GM19193 (cell line): ENCODE data around the gene SPSB3.

Experiments
- POLR2A ChIP-seq: IDR thresholded peaks from 4 replicates; pipeline ENCODE4 v1.6.1; 2011; ENCODE audit not compliant: insufficient read depth, insufficient read length; ENCODE audit errors: extremely low read depth

Gene SPSB3

DNA sequence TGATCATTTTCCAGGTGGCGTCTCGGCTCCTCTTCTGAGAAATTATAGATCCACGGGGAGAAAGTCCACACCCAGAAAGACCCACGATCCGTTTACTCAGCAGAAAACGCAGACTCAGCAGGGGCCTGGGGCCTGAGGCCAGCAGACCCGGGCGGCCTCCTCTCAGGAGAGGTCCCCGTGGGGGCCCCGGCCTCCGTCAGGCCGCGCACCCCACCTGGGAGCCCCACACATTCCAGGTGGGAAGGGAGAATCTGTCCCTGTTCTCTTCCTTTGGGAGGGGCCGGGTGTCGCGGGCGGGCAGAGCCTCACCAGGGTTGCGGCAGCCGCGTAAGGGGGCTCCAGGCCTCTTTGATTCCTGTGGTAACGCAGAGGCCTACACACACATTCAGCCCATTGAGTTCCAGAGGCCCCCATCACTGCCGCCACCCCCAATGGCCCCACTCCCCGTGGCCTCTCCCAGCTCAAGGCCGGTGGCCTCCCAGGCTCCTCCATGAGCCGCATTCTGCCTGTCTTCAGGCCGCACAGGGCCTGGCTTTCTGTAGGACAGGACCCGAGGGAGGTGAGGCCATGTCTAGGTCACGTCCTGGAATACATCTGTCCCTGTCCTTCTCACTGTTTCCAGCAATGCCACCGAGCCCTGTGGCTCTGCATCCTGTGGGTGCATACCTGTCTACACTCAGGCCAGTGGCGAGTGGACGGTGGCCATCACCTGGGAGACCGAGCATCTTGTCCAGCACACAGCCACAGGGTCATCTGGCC is 12.7 kb upstream of the SPSB3 start:
- TF ChIP-seq POLR2A, result no peak

DNA sequence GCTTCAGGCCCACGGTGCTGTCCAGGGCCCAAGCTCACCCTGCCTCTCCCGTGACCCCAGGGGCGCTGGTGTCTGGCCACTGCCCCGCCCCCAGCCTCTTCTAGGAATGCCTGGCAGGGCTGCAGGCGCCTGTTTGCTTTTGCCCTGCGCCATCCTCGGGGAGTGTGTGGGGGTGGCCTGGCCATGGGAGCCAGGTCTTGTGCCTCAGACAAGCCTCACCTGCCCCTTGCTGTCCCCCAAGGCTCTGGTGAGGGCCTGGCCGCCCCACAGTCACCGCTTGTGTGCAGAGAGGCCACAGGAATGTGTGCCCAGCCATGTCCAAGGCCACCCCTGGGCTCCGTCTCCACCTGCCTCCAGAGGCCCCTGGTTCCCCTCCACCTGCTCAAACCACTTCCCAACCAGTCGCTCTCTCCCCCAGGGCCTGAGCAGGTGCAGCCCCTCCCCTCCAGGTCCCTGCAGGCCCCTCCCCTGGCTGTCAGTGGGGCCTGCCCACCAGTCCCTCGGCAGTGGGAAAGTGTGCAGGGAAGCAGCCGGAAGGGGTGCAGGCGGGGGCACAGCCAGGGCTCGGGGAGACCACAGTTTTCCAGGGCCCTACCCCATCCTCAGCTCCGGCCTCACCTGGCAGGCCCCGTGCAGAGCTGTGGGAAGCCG is 12.0 kb upstream of the SPSB3 start:
- no peak for TF ChIP-seq POLR2A

DNA sequence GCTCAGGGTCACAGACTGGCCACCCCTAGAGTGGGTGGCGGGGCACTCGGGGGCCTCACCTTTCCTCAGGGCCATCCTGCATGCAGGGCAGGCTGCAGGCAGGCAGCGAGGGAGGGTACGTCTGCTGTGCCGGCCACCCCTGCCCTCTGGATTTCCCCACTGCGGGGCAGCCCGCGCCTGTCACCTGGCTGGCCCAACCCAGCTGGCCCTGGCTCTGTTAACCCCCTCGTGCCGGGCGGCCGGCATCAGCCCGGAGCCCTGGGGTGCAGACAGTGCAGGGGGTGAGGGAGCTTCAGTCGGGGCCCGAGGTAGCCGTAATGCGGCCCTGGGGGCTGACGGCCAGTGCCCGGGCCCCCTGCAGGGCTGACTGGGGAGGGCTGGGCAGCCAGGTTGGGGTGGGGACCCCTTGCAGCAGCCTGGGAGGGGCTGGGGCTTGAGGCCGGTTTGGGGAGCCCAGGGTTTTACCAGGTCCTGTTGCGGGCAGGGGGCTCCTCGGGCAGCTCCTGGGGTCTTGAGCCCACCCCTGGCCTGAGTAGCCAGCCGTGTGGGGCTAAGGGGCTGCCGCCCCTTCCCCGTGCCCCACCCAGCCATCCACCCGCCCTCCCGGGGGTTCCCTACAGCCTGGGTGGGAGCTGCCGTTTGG is 11.3 kb upstream of the SPSB3 start, which contains the start of gene IGFALS:
Gene IGFALS, minus strand, starts transcription at position 128 of the 643 bp plus-strand sequence. Its CDS starts 53 bp downstream, at position 75.
- TF ChIP-seq POLR2A, result no peak

DNA sequence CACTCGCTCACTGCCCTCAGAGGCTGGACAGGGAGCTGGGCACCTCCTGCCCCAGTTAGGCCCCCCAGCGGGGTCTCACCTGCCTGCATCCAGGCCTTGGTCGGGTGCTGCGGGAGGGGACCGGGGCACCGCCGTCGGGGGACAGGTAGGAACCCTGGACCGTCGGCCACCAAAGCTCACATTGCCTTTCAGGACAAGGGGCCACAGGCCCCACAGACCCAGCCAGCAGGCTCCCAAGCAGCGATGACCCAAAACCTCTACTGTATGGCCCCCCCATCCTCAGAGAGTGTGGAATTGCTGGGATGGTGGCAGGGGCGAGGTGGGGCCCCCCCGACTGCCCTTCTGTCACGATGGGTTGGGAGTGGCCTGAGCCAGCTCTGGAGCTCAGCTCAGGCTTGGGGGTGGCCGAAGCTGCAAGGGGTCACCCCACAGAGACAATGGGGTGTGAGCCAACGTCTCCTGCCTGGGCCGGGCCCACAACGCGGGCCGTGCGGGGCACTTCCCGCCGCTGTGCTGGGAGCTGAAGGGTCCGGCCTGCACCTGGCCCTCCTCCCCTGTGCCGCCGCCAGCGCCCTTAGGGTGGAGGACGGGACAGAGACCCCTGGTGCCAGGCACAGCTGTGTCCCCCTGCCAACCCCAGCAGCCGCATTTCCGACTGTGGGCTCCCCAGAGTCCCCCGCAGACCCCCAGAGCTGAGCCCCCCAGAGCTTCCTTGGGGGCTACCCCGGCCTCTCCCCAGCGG is 10.6 kb upstream of the SPSB3 start:
- no peak for TF ChIP-seq POLR2A

DNA sequence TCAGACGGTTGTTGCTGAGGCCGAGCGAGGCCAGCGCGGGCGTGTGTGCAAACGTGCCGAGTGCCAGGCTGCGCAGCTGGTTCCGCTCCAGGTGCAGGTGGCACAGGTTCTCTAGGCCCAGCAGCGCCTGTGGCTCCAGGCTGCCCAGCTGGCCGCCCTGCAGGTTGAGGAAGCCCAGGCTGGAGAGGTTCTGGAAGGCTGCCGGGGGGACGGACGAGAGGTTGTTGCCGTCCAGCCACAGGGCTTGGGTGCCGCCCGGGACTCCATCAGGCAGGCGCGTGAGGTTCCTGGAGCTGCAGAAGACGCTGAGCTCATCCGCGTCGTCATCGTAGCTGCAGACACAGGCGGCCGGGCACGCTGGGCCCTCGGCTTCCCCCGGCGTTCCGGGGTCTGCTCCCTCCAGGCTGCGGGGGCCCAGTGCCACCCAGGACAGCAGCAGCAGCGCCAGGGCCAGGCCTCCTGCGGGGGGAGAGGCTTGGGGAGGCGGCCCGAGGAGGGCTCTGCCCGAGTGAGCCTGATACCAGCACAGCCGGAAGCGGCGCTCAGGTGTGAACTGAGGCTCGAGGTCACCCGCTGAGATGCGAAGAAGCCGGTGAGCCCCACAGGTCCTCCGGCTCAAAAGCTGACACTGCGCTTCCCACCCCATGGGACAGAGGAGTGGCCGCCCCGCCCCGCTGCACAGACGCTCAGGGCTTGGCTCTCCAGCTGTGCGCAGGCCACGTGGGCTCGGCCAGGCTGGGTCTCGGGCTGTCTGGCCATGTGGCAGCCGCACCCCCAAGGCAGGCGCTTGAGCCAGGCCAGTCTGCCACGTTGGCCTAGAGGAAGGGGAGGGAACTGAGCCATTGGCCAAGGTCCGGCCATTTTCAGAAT is 9.8 kb upstream of the SPSB3 start:
- no peak for TF ChIP-seq POLR2A

DNA sequence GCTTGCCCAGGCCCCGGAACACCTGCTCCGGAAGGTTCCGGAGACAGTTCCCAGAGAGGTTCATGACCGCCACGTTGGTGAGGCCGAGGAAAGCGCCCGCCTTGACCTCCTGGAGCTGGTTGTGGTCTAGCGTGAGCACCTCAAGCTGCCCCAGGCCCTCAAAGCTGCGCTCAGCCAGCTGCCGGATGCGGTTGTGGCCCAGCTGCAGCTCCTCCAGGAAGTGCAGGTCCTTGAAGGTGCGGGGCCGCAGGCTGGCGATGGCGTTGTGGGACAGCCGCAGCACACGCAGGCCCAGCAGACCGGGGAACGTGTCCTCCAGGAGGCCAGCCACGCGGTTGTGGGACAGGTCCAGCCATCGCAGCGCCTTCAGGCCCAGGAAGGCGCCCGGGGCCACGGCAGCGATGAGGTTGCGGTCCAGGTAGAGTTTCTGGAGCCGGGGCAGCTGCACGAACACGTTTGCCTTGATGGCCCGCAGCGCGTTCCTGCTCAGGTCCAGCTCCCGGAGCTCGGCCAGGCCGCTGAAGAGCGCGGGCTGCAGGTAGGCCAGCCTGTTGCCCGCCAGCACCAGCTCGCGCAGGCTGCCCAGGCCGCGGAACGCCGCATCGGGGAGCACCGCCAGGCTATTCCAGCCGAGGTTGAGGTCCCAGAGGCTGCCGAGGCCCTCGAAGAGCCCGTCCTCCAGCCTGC is 9.0 kb upstream of the SPSB3 start:
- no peak for TF ChIP-seq POLR2A

DNA sequence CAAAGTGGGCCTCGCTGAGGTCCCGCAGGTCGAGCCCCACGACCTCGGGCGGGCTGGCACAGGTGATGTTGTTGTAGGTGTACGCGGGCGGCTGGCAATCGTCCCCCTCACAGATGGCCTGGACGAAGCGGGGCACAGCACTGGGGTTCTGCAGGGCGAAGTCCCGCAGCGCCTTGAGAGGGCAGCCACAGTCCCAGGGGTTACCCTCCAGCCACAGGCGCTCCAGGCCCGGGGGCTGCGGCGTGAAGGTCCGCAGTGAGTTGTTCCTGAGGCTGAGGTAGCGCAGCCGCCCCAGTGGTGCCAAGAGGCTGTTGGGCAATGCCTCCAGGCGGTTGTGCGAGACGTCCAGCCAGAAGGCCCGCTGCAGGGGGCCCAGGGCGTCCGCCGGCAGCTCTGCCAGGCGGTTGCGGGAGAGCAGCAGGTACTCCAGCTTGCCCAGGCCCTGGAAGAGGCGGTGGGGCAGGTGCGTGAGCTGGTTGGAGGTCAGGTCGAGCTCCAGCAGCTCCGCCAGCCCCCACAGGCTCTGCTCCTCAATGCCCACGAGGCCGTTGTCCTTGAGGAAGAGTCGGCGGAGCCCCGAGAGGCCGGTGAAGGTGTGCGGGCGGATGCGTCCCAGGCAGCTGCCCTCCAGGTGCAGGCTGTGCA is 8.4 kb upstream of the SPSB3 start:
- TF ChIP-seq POLR2A, result no peak

DNA sequence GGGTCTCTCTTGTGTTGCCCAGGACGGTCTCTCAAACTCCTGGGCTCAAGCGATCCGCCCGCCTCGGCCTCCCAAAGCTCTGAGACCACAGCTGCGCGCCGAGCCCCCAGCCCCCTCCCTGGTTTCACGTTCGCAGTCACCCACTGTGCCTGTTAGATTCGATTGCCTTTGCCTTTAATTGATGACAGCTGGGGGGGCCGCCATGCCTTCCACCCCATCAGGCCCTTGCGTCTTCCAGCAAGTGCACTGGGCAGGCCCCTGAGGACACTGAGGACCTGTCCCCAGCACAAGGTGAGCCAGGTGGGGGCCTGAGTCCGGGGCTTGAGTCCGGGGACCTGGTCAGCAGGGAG is 7.9 kb upstream of the SPSB3 start:
- TF ChIP-seq POLR2A, result no peak

DNA sequence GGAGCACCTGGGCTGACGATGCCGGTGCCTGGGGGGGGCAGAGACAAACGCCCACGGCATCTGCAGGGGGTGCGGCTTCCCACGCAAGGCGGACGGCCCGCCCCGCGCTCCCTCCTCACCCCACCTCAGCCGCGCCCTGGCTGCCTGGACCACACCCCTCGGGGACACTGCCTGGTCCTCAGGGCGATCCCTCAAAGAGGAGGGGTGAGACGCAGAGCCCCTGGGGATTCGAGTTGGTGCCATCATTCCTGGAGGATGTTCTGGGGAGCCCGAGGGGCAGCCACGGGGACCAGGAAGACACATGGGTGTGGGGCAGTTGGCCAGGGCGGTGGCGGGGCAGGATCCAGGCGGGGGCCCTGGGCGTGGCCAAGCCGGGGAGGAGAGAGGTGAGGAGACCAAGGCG is 7.3 kb upstream of the SPSB3 start:
- TF ChIP-seq POLR2A, result no peak

DNA sequence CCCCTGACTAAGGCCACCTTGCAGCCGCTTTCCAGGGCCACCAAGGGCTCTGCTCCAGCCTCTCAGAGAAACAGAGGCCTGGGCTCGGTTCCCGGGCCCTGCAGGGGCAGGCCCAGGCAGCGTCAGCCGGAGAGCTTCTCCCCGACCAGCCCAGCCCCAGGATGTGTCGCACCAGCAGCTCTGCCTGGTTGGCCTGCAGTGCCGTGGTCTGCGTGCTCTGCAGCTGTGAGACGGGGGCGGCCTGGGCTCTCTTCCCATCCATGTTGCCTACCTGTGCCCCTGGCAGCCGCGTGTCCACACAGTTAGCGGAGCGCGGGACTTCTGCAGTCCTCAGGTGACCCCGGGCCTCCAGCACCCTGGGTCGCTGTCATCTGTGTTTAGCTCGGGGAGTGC is 6.3 kb upstream of the SPSB3 start:
- no peak for TF ChIP-seq POLR2A

DNA sequence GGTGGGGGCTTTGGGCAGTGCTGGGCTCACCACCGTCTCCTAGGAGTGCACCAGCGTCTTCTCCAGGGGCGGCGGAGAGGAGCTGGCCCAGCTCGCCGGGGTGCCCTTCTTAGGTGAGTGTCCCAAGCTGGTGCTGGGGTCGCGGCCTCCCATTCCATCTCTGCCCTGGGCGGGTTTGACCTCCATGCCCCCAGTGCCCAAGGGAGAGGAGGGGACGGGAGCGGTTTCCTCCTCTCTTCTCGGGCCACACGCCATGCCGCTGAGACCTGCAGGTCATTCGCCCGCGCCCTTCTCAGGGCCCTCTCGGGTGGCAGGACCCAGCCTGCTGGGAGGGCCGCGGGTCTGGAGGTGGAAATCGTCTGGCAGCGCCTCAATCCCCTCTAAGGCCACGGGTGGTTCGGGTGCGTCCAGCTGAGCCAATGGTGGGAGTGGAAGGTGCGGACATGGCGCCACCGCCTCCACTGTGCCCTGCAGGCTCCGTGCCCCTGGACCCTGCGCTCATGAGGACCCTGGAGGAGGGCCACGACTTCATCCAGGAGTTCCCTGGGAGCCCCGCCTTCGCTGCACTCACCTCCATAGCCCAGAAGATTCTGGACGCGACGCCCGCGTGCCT is 5.8 kb upstream of the SPSB3 start:
- no peak for TF ChIP-seq POLR2A

DNA sequence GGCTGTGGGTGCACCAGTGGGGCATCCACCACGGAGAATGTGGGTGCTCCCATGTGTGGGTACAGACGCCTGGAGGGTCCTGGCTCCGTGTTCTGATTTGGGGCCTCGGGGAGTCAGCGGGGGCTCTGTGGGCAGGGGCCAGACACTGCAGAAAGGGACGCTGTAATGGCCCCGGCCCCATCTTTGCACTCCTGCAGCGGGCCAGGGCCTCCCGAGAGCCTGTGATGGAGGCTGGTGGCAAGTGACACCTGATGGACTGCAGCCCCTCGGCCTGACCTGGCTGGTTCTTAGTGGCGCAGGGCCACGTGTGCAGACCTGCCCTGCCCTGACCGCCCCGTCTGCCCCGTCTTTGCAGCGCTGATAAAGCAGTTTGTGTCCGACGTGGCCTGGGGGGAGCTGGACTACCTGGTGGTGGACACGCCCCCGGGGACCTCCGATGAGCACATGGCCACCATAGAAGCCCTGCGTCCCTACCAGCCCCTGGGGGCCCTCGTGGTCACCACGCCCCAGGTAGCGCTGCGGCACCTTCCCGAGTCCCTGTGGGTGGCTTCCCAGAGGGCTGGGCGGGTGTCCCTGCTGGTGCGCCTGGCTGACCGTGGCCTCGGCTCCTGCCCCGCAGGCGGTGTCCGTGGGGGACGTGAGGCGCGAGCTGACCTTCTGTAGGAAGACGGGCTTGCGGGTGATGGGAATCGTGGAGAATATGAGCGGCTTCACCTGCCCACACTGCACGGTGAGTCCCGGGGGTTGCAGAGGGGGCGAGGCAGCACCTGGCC is 5.1 kb upstream of the SPSB3 start:
- TF ChIP-seq POLR2A, result no peak
